HG02840 (cell line): ENCODE data around the gene BEGAIN.

Source experiments
- ATAC-seq: cut with Tn5 transposase; IDR thresholded peaks from one replicate; pipeline ENCODE4 v1.9.1; 2021; ENCODE audit warnings: mild to moderate bottlenecking, moderate library complexity, moderate number of reproducible peaks; ENCODE audit not compliant: unreplicated experiment, low FRiP score

Gene BEGAIN

DNA sequence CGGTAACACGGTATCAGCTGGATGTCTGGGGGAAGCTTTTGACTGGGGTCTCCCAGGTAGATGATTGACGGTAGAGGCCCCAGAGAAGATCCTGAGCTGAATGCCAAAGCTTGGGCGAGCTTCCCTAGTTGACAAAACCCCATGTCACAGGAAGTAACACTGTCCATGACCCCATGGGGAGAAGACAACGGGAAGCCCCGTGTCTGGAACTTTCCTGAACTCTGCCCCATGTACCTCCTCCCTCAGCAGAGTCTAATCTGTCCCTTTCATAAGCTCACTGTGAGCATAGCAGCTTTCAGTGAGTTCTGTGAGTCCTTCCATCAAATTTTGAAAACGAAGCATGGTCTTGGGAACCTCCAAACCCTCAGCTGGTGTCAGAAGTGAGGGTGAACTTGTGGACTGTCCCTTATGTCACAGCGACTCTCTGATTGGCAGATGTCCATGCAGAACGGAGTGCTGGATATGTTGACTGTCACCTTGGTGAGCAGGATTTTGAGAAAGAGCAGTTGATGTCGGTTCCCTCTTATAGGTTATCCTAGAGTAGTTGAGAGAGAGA lies 29.7 kb upstream of the BEGAIN start:
- ATAC-seq: no peak

DNA sequence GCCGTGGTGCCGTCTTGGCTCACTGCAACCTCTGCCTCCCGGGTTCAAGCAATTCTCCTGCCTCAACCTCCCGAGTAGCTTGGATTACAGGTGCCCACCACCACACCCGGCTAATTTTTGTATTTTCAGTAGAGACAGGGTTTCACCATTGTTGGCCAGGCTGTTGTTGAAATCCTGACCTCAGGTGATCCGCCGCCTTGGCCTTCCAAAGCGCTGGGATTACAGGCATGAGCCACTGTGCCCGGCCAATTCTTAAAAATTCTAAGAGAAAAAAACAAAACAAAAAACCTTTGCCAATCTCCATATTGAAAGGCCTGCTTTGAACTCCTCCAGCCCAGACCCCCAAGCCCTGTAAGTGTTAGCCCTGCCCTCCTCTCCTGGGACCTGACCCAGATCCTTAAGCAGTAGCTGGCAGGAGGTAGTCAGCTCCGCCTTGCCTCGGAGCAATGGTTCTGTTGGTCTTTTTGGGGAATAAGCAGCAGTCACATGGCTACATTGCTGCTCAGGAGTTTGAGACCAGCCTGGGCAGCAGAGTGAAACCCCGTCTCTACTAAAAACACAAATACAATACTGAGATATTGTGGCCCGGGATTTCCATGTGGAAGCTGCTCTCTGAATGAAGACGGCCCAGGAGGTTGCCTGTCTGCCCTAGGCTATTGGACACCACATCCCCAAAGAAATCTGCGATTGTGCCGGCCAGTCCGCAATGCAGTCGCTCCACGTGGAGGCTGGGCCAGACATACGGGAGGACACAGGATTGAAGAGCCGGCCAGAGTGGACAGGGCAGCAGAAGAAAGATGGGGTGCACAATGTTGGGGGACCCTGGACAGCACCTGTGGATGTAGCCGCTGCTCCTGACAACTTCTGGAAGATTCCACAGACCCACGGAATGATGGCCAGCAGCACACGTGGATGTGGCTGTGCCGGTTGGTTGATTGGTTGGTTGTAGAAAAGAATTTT lies 28.8 kb upstream of the BEGAIN start:
- no peak for ATAC-seq

DNA sequence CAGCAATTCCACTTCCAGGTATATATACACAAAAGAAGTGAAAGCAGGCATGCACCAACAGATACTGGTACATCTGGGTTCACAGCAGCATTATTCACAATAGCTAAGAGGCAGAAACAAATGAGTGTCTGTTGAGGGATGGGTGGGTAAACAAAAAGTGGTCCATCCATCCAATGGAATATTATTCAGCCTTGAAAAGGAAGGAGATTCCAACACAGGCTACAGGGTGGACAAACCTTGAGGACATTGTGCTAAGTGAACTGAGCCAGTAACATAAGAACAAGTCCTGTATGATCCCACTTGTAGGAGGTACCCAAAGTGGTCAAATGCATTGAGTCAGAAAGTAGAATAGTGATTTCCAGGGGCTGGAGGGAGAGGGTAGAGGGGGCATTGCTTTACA lies 27.6 kb upstream of the BEGAIN start:
- no peak for ATAC-seq

- ATAC-seq: no peak
Measured at GRCh38 chr14:100612986-100613385, 25.8 kb upstream of the BEGAIN start.

GRCh38 chr14:100611811-100612480 lies 24.7 kb upstream of the BEGAIN start:
- ATAC-seq: no peak

GRCh38 chr14:100610511-100611217 lies 23.4 kb upstream of the BEGAIN start:
- ATAC-seq: no peak

DNA sequence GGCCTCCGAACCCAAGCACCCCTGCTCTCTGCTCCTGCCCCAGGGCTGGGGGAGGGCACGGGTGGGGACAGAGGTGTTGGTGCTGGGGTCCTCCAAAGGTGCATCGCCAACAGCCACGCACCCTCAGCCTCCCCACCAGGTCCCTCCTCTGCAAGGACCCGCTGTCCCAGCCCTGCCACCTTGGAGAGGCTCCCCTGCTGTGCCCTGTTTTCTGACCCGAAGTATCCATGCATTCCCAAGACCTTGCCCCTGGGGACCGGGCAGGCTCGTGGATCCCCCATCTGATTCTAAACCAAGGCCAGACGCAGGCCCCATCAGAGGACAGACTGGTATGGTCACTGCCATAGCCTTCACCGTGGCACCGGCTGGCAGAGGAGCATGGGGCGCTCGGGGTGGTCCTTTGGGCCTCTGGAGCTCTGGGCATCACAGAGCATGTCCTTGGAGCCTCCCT lies 22.7 kb upstream of the BEGAIN start:
- no peak for ATAC-seq

GRCh38 chr14:100609331-100609870 lies 22.2 kb upstream of the BEGAIN start:
- ATAC-seq: no peak

DNA sequence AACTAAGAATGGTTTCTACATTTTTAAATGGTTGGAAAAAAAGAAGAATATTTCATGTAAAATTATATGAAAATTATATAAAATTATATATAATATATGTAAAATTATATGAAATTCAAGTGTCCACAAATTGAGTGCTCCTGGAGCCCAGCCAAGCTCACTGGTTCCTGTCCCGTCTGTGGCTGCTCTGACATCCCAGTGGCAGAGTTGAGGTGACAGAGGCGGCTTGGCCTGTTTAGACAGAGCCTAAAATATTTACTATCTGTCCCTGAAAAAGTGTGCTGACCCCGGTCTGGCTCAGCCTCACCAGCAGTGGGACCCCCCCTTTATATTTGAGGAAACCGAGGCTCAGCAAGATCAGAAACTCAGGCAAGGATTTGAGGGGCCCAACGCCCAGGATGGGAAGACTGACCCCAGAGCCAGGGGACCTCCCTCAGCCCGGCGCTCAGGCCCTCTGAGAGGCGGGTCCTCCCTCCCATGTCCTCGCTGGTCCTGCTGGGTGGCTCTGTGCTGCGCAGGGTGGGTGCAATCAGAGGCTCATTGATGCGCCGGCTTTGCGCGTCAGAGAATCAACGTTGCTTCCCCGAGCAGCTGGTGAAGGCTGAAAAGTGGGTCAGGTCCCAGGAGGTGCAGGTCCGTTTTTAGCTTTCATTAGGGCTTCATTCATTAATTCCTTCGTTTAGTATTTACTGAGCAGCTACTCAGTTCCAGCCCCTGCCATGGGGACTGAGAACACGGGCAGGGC lies 21.5 kb upstream of the BEGAIN start:
- ATAC-seq: no peak

DNA sequence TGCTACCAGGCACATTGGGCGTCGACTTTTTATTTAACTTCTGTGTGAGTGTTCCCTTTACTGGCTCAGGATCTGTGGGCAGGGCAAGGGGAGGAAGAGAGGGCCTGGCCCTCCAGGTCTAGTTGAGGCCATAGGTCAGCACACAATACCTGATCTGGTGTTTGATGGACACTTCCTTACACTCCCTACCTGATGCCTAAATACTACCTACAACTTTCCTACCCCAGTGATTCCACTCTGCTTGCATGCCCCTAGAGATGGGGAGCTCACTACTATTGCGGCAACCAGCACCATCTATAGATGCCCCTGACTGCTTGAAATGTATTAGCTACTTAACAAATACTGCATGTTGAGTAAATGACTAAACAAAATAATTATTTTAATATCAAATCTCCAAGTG lies 20.8 kb upstream of the BEGAIN start:
- no peak for ATAC-seq

DNA sequence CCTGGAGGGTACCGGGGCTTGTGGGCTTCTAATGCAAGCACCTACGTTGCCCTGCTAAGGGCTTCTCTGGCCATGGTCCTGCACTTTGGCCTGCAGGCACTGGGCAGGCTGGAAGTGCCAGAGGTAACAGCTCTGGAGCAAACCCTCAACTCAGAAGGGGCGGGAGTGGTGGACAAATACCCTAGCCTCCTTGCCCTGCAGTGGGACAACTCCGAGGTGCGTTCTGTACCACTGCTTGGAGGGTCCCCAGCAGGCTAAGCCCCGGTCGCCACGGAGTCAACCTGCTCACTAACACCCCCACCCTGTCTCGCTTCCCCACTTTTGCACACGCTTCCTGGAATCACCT lies 20.4 kb upstream of the BEGAIN start:
- no peak for ATAC-seq

DNA sequence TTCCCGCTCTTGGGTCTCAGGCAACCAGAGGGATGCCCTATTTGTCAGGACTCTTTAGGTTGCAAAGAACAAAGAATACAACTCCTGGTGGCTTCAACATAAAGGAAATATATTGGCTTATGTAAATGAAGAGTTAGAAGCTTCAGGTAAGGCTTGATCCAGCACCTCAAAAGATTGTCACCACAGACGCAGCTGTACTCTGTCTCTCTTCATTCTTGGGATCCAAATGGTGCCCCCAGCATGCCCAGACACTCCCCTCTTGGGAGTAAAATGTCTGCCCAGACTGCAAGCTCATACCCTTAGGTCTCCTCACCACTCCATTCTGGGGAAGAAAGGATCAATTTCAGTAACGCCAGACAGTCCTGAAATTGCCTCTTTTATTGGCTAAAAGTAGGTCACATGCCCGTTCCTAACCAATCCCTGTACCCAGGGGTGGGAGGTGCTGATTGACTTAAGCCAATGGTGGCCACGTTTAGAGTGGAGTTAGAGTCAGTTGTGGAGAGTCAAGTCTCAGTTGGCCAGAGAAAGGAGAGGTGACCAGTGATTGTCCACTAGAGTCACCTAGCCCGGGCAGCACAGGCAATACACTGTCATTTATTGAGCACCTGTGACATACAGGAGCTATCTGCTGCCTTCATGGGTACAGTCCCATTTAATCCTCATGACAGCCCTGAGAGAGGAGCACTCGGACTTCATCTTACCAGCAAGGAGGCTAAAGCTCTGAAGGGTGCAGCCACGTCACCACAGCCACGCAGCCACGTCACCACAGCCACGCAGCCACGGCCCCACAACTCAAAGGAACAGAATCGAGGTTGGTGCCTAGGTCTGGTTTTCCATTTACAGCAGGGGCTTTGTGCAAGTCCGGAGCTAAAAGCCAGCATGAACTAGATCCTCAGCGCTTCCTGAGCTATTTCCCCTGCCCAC lies 19.7 kb upstream of the BEGAIN start:
- no peak for ATAC-seq

DNA sequence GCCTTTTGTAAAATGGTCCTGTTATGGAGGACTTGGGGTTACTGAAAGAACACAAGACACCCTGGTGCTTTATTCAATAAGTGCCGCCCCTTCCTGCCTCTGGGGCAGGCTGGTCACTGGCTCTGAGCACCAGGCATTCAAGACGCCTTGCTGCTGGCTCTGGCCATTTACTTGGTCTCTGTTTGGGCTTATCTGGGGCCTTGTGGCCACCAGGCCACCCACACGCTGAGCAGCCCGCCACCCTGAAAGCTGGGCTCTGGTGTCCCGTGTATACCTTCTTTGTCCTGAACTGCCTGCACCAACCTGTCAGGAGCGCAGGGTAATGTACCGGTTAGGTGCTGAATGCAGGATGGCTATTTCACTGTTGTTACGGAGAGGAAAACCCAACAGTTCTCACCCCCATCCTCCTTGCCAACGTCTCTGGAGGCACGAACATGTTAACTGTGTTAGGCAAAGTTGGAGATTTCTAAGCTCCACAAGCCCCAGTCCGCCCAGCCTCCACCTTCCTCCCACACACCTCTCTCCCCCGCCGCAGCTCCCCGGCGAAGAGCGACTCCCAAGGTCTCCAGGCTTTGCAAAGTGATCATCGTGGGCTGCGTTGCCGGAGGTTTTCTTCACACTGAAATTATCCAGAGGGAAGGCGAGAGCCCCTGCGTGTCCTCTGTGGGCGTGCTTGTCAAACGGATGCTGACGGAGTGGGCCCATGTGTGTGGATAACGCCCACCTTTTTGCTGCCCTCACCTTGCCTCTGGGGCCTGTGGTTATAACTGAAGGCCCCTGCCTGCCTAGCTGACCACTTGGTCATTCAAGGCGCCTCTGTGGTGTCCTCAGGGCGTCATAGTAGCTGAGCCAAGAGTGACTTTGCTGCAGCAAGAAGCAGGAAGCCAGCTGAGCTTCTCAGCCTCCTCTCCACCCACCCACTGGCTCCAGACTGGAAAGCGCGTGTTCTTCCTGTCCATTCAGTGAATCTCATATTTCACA lies 18.8 kb upstream of the BEGAIN start:
- ATAC-seq: no peak

DNA sequence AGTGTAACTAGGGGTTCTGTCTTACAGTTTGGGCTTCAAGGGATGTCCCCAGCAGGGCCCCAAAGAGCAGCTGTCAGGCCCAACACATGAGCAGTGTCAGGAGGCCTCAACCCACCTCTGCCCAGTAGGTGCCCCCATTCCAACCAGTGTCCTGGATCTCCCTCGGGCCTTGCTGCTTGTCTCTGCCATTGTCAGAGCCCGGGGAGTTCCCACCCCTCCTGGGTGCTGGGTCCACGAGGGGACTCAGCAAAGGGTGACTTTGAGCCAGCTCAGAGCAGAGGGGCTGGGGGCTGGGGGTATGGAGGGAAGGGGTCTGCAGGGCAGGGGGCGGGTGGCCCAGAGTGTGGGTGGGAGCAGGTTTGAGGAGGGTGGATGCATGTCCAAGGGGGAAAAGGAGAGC lies 18.0 kb upstream of the BEGAIN start:
- no peak for ATAC-seq

GRCh38 chr14:100604709-100605108 lies 17.5 kb upstream of the BEGAIN start:
- no peak for ATAC-seq

DNA sequence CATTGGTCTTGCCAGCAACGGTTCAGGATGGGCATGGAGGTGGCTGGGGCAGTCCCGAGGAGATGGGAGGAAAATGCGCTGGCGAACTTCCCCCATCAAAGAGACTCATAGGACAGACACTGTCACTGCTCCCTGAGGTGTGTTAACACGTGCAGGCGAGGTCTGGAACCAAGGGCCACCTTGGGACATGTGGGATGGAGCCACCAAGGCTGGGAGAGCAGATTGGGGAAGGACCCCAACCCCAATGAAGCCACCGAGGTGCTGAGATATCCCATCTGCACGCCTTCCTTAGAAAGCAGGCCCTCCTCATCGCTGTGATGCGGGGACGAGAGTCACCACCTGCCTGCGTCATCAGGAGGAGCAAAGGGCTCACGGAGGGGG lies 16.9 kb upstream of the BEGAIN start:
- no peak for ATAC-seq

DNA sequence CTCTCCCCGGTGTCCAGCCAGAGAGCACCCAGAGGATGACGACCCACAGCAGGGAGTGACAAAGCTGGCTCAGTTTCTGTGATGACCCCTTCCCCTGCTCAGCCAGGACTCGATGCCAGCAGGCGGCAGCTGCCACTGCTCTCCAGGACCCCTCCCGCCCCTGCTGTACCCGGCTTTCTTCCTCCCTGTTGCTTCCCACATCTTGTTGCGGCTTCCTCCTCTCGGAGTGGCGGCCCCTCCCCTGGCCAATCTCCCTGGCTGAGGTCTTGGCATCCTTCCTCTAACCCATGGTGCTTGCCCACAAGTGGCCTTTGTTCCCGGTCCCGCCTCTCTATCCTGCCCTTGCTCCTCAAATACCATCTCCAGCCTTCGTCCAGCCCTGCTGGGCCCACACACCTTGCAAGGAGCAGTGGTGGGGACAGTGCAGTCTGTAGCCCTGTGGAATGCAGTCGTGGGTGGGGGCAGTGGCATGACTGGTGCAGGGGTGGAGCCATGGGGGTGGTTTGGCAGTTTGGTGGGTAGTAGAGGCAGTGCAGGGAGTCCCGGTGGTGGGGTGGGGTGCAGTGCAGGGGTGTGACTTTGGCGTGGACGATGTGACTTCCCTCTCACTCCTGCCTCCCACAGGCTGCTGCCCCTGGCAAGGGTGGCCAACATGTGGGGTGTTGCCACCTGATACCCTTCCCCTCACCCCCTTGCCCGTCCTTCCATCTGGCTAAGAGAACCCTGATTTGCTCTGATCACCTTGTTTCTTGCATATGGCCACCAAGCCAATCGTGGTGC lies 16.3 kb upstream of the BEGAIN start:
- no peak for ATAC-seq
